Astrocyte (in vitro differentiated cells and primary cell): Measurements from ENCODE around the gene MOB3B. TPM values are rescaled to one million over a fixed set of nuclear protein-coding genes. Genes with fewer than 3 reads are reported as not detected.

Source experiments
- DNase-seq: peaks from one replicate; pipeline ENCODE4 v3.0.0-alpha.2; 2010; ENCODE audit warnings: low read depth
- FAIRE-seq: peaks from 2 replicates; lab custom pipeline; 2011; peaks lifted over from hg19 to GRCh38; lab: Jason Lieb, UNC
- H2AFZ ChIP-seq: 2 replicates; pipeline ENCODE4 v1.6.0; 2012; ENCODE audit warnings: low read depth, low read length, inconsistent platforms
- H3K27ac ChIP-seq: 2 replicates; pipeline ENCODE4 v1.5.1; 2011; ENCODE audit warnings: low read depth, low read length, inconsistent platforms
- H3K27me3 ChIP-seq: 2 replicates; pipeline ENCODE4 v1.6.0; 2011; ENCODE audit warnings: low read length, inconsistent platforms; ENCODE audit not compliant: insufficient read depth
- H3K36me3 ChIP-seq: 2 replicates; pipeline ENCODE4 v1.5.1; 2011; ENCODE audit warnings: low read length, inconsistent platforms; ENCODE audit not compliant: insufficient read depth
- H3K4me1 ChIP-seq: 2 replicates; pipeline ENCODE4 v1.5.1; 2011; ENCODE audit warnings: low read length, inconsistent platforms; ENCODE audit not compliant: insufficient read depth
- H3K4me2 ChIP-seq: 2 replicates; pipeline ENCODE4 v1.6.0; 2012; ENCODE audit warnings: low read length, inconsistent platforms
- H3K4me3 ChIP-seq: 2 replicates; pipeline ENCODE4 v1.5.1; 2011; ENCODE audit warnings: low read depth, mild to moderate bottlenecking, low read length, inconsistent platforms; ENCODE audit not compliant: insufficient read depth
- H3K79me2 ChIP-seq: 2 replicates; pipeline ENCODE4 v1.6.0; 2012; ENCODE audit warnings: mild to moderate bottlenecking, low read length, inconsistent platforms; ENCODE audit not compliant: insufficient read depth
- H3K9ac ChIP-seq: 2 replicates; pipeline ENCODE4 v1.6.0; 2012; ENCODE audit warnings: mild to moderate bottlenecking, low read length, inconsistent platforms
- H3K9me3 ChIP-seq: 2 replicates; pipeline ENCODE4 v1.5.1; 2012; ENCODE audit warnings: low read depth, mild to moderate bottlenecking, low read length, inconsistent platforms; ENCODE audit not compliant: insufficient read depth
- H4K20me1 ChIP-seq: 2 replicates; pipeline ENCODE4 v1.6.0; 2012; ENCODE audit warnings: low read length, inconsistent platforms; ENCODE audit not compliant: insufficient read depth
- H3K27ac Mint-ChIP-seq: one replicate; pipeline ENCODE4 v1.8.0; 2021; ENCODE audit warnings: mild to moderate bottlenecking, mixed read lengths; ENCODE audit not compliant: unreplicated experiment
- H3K27me3 Mint-ChIP-seq: one replicate; pipeline ENCODE4 v1.8.0; 2021; ENCODE audit warnings: low read depth, mixed read lengths; ENCODE audit not compliant: unreplicated experiment
- H3K36me3 Mint-ChIP-seq: one replicate; pipeline ENCODE4 v1.8.0; 2021; ENCODE audit warnings: low read depth, mixed read lengths; ENCODE audit not compliant: unreplicated experiment
- H3K4me1 Mint-ChIP-seq: one replicate; pipeline ENCODE4 v1.8.0; 2021; ENCODE audit warnings: low read depth, mixed read lengths; ENCODE audit not compliant: unreplicated experiment
- H3K4me3 Mint-ChIP-seq: one replicate; pipeline ENCODE4 v1.8.0; 2021; ENCODE audit warnings: mild to moderate bottlenecking, moderate library complexity, mixed read lengths; ENCODE audit not compliant: unreplicated experiment
- H3K9me3 Mint-ChIP-seq: one replicate; pipeline ENCODE4 v1.8.0; 2021; ENCODE audit warnings: mild to moderate bottlenecking, mixed read lengths; ENCODE audit not compliant: unreplicated experiment
- EZH2 ChIP-seq: IDR thresholded peaks from 2 replicates; pipeline ENCODE4 v1.6.1; 2012; ENCODE audit warnings: mild to moderate bottlenecking, low read length, inconsistent platforms; ENCODE audit not compliant: insufficient read depth
- total RNA-seq: library from RNA; stranded (reverse); gene quantifications from 2 replicates; pipeline ENCODE4 v1.2.1, GENCODE V29; 2021
- TF ChIP-seq, protein P1 (sequence below): IDR thresholded peaks from 2 replicates; pipeline ENCODE4 v1.5.1; 2011; ENCODE audit warnings: low read depth, mild to moderate bottlenecking, inconsistent platforms, low read length, moderate library complexity; ENCODE audit not compliant: insufficient read depth

The MOB3B gene
- total RNA-seq, 1 donor from 2014 or later, result 3.9 TPM

- no peaks in the 10 kb centered on the region for H3K36me3 Mint-ChIP-seq
- H3K4me1 Mint-ChIP-seq, result peaks cover 28% of the 10 kb centered on the region
- TF ChIP-seq, protein P1, sequence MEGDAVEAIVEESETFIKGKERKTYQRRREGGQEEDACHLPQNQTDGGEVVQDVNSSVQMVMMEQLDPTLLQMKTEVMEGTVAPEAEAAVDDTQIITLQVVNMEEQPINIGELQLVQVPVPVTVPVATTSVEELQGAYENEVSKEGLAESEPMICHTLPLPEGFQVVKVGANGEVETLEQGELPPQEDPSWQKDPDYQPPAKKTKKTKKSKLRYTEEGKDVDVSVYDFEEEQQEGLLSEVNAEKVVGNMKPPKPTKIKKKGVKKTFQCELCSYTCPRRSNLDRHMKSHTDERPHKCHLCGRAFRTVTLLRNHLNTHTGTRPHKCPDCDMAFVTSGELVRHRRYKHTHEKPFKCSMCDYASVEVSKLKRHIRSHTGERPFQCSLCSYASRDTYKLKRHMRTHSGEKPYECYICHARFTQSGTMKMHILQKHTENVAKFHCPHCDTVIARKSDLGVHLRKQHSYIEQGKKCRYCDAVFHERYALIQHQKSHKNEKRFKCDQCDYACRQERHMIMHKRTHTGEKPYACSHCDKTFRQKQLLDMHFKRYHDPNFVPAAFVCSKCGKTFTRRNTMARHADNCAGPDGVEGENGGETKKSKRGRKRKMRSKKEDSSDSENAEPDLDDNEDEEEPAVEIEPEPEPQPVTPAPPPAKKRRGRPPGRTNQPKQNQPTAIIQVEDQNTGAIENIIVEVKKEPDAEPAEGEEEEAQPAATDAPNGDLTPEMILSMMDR, result no peak
- TF ChIP-seq EZH2, result no peak
- Histone ChIP-seq H3K4me1 (peaks cover 3% of the 10 kb centered on the region), H3K79me2 (no peaks in the 10 kb centered on the region), H2AFZ (no peak overlapping the region), H3K9me3 (no peaks in the 10 kb centered on the region), H4K20me1 (no peaks in the 10 kb centered on the region), H3K9ac (no peak overlapping the region), H3K36me3 (no peaks in the 10 kb centered on the region), H3K4me2 (no peak overlapping the region), H3K4me3 (no peak overlapping the region), H3K27ac (no peak overlapping the region), H3K27me3 (peaks cover 3% of the 10 kb centered on the region)
- no peak overlapping the region for H3K27ac Mint-ChIP-seq
- no peak for FAIRE-seq
- H3K4me3 Mint-ChIP-seq, result no peak overlapping the region
- no peaks in the 10 kb centered on the region for H3K9me3 Mint-ChIP-seq
- no peaks in the 10 kb centered on the region for H3K27me3 Mint-ChIP-seq
- no peak for DNase-seq
These were observed 137.2 kb downstream of the MOB3B start for GRCh38 chr9:27392451-27392850.

GRCh38 chr9:27391040-27391895 is 138.3 kb downstream of the MOB3B start:
- no peaks in the 10 kb centered on the region for H3K36me3 ChIP-seq
- Mint-ChIP-seq H3K27ac (no peak overlapping the region), H3K9me3 (no peaks in the 10 kb centered on the region), H3K4me3 (no peak overlapping the region), H3K36me3 (no peaks in the 10 kb centered on the region), H3K4me1 (peaks cover 24% of the 10 kb centered on the region), H3K27me3 (no peaks in the 10 kb centered on the region)
- H3K27ac ChIP-seq, result no peak overlapping the region
- no peak overlapping the region for H3K4me3 ChIP-seq
- no peak overlapping the region for H2AFZ ChIP-seq
- peaks cover 3% of the 10 kb centered on the region for H3K4me1 ChIP-seq
- FAIRE-seq (no peak), DNase-seq (no peak)
- H3K27me3 ChIP-seq, result peaks cover 3% of the 10 kb centered on the region
- no peaks in the 10 kb centered on the region for H3K9me3 ChIP-seq
- H3K9ac ChIP-seq, result no peak overlapping the region
- no peaks in the 10 kb centered on the region for H3K79me2 ChIP-seq
- H3K4me2 ChIP-seq, result no peak overlapping the region
- no peak for TF ChIP-seq EZH2
- TF ChIP-seq, protein P1, result no peak
- no peaks in the 10 kb centered on the region for H4K20me1 ChIP-seq

GRCh38 chr9:27388150-27388549 is 141.5 kb downstream of the MOB3B start:
- Mint-ChIP-seq H3K4me3 (no peak overlapping the region), H3K27ac (no peak overlapping the region), H3K9me3 (no peaks in the 10 kb centered on the region), H3K36me3 (no peaks in the 10 kb centered on the region), H3K27me3 (no peaks in the 10 kb centered on the region), H3K4me1 (peaks cover 1% of the 10 kb centered on the region)
- H3K27me3 ChIP-seq, result peaks cover 7% of the 10 kb centered on the region
- H3K9ac ChIP-seq, result no peak overlapping the region
- no peaks in the 10 kb centered on the region for H3K9me3 ChIP-seq
- no peak overlapping the region for H3K4me3 ChIP-seq
- H3K79me2 ChIP-seq, result no peaks in the 10 kb centered on the region
- no peaks in the 10 kb centered on the region for H3K4me1 ChIP-seq
- H3K4me2 ChIP-seq, result no peak overlapping the region
- DNase-seq, result no peak
- H4K20me1 ChIP-seq, result no peaks in the 10 kb centered on the region
- H2AFZ ChIP-seq, result no peak overlapping the region
- no peak overlapping the region for H3K27ac ChIP-seq
- TF ChIP-seq, protein P1, result no peak
- no peak for TF ChIP-seq EZH2
- H3K36me3 ChIP-seq, result no peaks in the 10 kb centered on the region
- FAIRE-seq, result no peak
